Subcutaneous adipose tissue (tissue), 4 donors: ENCODE data around the gene HHIPL1. TPM values are rescaled to one million over a fixed set of nuclear protein-coding genes. Genes with fewer than 3 reads are reported as not detected.

Source experiments
- total RNA-seq, 4 donors: library from RNA; depleted of rRNA; stranded (reverse); fragments of >200 nt; gene quantifications; one replicate each; pipeline ENCODE4 v1.1.0, GENCODE V29; 2016
- TF ChIP-seq, protein P1 (sequence below): fragments of 450-650 bp; IDR thresholded peaks from one replicate; pipeline ENCODE4 v1.5.1; 2016; ENCODE audit warnings: low read depth, mild to moderate bottlenecking, control low read depth, antibody characterized with exemption, moderate library complexity

Gene HHIPL1
- total RNA-seq, 4 donors from 2014 or later: 1.3 to 4.8 (median 2.2) TPM

DNA sequence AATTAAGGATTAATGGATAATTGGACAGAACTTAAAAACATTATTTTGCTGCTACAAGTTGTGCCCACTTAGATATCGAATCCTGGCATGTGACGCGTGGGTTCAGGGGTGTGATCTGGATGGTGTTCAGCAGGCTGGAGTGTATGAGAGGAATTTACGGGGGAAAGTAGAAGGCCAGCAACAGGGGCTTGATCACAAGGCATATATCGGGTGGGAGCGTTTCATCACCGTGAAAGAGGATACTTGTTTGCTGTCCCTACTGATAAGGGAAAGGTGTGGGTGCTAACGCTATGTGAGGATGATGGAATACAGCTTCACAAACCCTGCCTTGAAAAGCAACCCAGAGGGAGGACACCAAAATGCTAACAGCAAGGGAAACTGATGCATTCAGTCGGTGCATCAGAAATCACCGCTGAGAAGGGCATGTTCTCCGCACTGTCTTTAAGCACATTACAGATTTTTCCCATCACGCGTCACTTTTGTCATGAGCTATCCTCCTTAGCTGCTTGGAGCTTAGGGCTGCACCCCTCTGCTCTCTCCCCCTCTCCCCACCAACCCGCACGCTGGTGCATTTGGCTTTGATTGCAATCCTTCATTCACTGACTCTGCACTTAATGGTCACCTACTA lies 13.4 kb downstream of the HHIPL1 start:
- TF ChIP-seq, protein P1, sequence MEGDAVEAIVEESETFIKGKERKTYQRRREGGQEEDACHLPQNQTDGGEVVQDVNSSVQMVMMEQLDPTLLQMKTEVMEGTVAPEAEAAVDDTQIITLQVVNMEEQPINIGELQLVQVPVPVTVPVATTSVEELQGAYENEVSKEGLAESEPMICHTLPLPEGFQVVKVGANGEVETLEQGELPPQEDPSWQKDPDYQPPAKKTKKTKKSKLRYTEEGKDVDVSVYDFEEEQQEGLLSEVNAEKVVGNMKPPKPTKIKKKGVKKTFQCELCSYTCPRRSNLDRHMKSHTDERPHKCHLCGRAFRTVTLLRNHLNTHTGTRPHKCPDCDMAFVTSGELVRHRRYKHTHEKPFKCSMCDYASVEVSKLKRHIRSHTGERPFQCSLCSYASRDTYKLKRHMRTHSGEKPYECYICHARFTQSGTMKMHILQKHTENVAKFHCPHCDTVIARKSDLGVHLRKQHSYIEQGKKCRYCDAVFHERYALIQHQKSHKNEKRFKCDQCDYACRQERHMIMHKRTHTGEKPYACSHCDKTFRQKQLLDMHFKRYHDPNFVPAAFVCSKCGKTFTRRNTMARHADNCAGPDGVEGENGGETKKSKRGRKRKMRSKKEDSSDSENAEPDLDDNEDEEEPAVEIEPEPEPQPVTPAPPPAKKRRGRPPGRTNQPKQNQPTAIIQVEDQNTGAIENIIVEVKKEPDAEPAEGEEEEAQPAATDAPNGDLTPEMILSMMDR: no peak

DNA sequence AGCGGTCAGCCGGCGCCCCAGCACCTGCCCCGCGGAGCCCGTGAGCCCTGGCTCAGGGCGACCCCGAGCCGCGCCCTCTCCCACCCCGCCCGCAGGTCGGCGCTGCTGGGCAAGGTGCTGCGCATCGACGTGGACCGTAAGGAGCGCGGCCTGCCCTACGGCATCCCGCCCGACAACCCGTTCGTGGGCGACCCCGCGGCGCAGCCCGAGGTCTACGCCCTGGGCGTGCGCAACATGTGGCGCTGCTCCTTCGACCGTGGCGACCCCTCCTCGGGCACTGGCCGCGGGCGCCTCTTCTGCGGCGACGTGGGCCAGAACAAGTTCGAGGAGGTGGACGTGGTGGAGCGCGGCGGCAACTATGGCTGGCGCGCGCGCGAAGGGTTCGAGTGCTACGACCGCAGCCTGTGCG lies 14.4 kb downstream of the HHIPL1 start:
- TF ChIP-seq, protein P1: no peak

DNA sequence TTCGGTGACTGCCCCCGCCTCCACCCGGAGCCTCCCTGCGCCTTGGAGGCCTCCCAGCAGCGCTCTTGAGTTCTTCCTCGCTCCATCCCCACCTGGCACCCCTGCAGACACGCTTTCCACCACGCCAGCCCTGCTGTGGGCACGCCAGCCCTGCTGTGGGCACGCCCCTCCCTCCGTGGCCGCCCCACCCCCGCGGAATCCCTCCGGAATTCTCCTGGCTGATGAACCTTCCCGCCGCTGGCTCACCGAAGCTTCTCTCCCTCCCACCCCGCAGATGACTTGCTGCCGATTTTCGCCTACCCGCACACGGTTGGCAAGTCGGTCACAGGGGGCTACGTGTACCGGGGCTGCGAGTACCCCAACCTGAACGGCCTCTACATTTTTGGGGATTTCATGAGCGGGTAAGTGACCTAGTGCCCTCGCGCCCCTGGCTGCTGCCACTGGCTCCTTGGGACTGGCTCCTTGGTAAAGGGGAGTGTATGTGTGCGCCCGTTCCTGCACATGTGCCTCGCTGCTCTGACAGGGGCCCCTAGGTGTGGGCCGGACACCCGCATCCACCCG lies 15.2 kb downstream of the HHIPL1 start:
- TF ChIP-seq, protein P1: no peak

DNA sequence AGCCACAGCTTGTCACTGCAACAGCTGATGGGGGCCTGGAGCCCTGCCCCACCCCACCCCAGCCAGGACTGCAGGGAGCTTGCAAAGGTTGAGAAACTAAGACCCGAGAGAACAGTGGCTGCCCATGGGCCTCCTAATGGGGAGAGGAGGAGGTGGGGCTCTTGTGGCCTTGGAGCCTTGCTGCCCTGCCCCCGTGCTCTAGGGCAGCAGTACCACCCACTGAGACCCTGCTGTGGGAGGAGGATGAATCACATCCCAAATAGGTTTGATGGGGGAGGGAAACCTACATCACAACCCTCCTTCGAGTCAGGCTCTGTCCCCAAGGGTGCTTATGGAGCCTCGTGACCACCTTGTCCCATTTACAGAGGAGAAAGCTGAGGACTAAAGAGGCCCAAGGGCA lies 15.9 kb downstream of the HHIPL1 start:
- TF ChIP-seq, protein P1: no peak

DNA sequence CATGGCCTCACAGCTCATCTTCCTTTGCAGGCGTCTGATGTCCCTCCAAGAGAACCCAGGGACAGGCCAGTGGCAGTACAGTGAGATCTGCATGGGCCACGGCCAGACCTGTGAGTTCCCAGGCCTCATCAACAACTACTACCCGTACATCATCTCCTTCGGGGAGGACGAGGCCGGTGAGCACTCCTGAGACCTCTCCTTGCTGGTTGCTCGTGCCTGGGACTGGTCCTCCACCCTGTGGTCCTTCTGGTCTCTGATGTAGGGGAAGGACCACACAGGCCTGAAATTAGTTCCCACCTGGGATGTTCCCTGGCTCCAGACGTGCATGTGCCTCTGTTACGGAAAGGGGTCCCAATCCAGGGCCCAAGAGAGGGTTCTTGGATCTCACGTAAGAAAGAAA lies 17.9 kb downstream of the HHIPL1 start:
- TF ChIP-seq, protein P1: no peak

DNA sequence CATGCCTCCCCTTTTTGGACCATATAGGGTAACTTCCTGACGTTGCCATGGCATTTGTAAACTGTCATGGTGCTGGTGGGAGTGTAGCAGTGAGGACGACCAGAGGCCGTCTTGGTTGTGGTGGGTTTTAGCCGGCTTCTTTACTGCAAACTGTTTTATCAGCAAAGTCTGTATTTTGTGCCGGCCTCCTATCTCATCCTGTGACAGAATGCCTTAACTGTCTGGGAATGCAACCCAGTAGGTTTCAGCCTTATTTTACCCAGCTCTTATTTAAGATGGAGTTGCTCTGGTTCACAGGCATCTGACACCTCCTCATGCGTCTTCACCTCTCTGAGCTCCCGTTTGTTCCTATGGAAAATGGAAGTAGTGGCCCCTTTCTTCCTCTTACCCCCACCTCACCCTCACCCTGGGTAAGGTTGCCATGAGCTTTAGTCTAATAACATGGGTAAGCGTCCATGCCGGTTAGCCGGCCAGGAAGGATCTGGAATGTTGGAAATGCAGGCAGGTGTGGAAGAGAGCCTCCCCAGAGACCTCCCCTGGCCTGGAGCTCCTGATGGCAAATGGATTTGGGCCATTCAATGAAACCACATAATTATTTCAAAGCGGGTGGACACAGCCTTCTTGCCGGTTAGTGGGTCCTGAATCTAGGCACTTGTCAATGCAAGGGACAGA lies 18.6 kb downstream of the HHIPL1 start:
- TF ChIP-seq, protein P1: no peak
